Trophoblast cell (in vitro differentiated cells and primary cell): ENCODE measurements around the gene CHAF1B.

ENCODE experiments used
- DNase-seq, 2 donors: peaks; one replicate each; pipeline ENCODE4 v3.0.0-alpha.2; 2016
- H2AFZ ChIP-seq: 2 replicates; pipeline ENCODE4 v1.6.1; 2013; ENCODE audit warnings: low read length, moderate library complexity, mild to moderate bottlenecking; ENCODE audit not compliant: insufficient read depth, poor library complexity
- H2AK5ac ChIP-seq: 2 replicates; pipeline ENCODE4 v1.6.1; 2013; ENCODE audit warnings: mild to moderate bottlenecking, low read length
- H2BK120ac ChIP-seq: 2 replicates; pipeline ENCODE4 v1.6.1; 2013; ENCODE audit warnings: low read length, mild to moderate bottlenecking, moderate library complexity; ENCODE audit not compliant: insufficient read depth, poor library complexity
- H2BK12ac ChIP-seq: 2 replicates; pipeline ENCODE4 v1.6.1; 2013; ENCODE audit warnings: mild to moderate bottlenecking, low read length, moderate library complexity
- H2BK5ac ChIP-seq: 2 replicates; pipeline ENCODE4 v1.6.1; 2013; ENCODE audit warnings: low read length, low read depth, moderate library complexity, mild to moderate bottlenecking; ENCODE audit not compliant: poor library complexity
- H3K14ac ChIP-seq: 2 replicates; pipeline ENCODE4 v1.6.1; 2013; ENCODE audit warnings: mild to moderate bottlenecking, low read length
- H3K18ac ChIP-seq: 2 replicates; pipeline ENCODE4 v1.6.1; 2013; ENCODE audit warnings: mild to moderate bottlenecking, low read length
- H3K23ac ChIP-seq: 2 replicates; pipeline ENCODE4 v1.6.1; 2013; ENCODE audit warnings: low read length
- H3K27ac ChIP-seq: 2 replicates; pipeline ENCODE4 v1.5.1; 2013; ENCODE audit warnings: low read depth, mild to moderate bottlenecking, inconsistent platforms, low read length, moderate library complexity
- H3K27me3 ChIP-seq: 2 replicates; pipeline ENCODE4 v1.6.1; 2013; ENCODE audit warnings: inconsistent platforms, mild to moderate bottlenecking, low read length, moderate library complexity; ENCODE audit not compliant: insufficient read depth
- H3K36me3 ChIP-seq, 2 experiments: 1 replicate in 1 of 2; 2 replicates in 1 of 2; pipeline ENCODE4 v1.6.1; 2013; ENCODE audit warnings: low read length in 2 of 2, mild to moderate bottlenecking in 2 of 2, moderate library complexity in 1 of 2; ENCODE audit not compliant: insufficient read depth in 2 of 2, control insufficient read depth in 1 of 2
- H3K4ac ChIP-seq: 2 replicates; pipeline ENCODE4 v1.6.1; 2013; ENCODE audit warnings: low read depth, mild to moderate bottlenecking, low read length, moderate library complexity
- H3K4me1 ChIP-seq, 2 experiments: 1 replicate in 1 of 2; 2 replicates in 1 of 2; pipeline ENCODE4 v1.6.1; 2013; ENCODE audit warnings: low read length in 2 of 2, mild to moderate bottlenecking in 2 of 2, moderate library complexity in 1 of 2; ENCODE audit not compliant: insufficient read depth in 2 of 2, control insufficient read depth in 1 of 2
- H3K4me2 ChIP-seq: 2 replicates; pipeline ENCODE4 v1.6.1; 2013; ENCODE audit warnings: inconsistent platforms, mild to moderate bottlenecking, low read length, moderate library complexity
- H3K4me3 ChIP-seq: 2 replicates; pipeline ENCODE4 v1.5.1; 2013; ENCODE audit warnings: mild to moderate bottlenecking, low read depth, low read length, inconsistent platforms
- H3K79me1 ChIP-seq: one replicate; pipeline ENCODE4 v1.6.1; 2013; ENCODE audit warnings: low read length
- H3K79me2 ChIP-seq: 2 replicates; pipeline ENCODE4 v1.6.1; 2013; ENCODE audit warnings: low read length, mild to moderate bottlenecking; ENCODE audit not compliant: control insufficient read depth, insufficient read depth, poor library complexity
- H3K9ac ChIP-seq: 2 replicates; pipeline ENCODE4 v1.6.1; 2013; ENCODE audit warnings: mild to moderate bottlenecking, low read length
- H3K9me3 ChIP-seq: 2 replicates; pipeline ENCODE4 v1.6.1; 2013; ENCODE audit warnings: low read depth, mild to moderate bottlenecking, control low read depth, inconsistent platforms, low read length; ENCODE audit not compliant: insufficient read depth
- H4K12ac ChIP-seq: 2 replicates; pipeline ENCODE4 v1.6.1; 2013; ENCODE audit warnings: low read depth, mild to moderate bottlenecking, low read length, moderate library complexity
- H4K8ac ChIP-seq: 2 replicates; pipeline ENCODE4 v1.6.1; 2013; ENCODE audit warnings: low read depth, mild to moderate bottlenecking, low read length, moderate library complexity
- H4K91ac ChIP-seq: one replicate; pipeline ENCODE4 v1.6.1; 2013; ENCODE audit warnings: low read depth, mild to moderate bottlenecking, low read length, moderate library complexity
- whole genome bisulfite sequencing: extraction: QIAGEN DNeasy Blood & Tissue Kit; methylation state at CpG from one replicate; pipeline ENCODE4 v1.1.7; 2013; ENCODE audit warnings: missing lambda C conversion rate; ENCODE audit not compliant: insufficient read length, insufficient coverage; ENCODE audit errors: extremely low coverage; 5-methylcytosine and 5-hydroxymethylcytosine counted together

Gene CHAF1B

GRCh38 chr21:36424592-36424991, 39.4 kb downstream of the CHAF1B start:
- Histone ChIP-seq H2BK12ac (no peak overlapping the region), H3K18ac (no peak overlapping the region), H3K4ac (no peak overlapping the region), H3K27ac (no peak overlapping the region), H3K79me2 (no peaks in the 10 kb centered on the region), H3K4me2 (no peak overlapping the region), H2BK5ac (no peak overlapping the region), H3K36me3 (no peaks in the 10 kb centered on the region), H3K9me3 (no peaks in the 10 kb centered on the region), H3K9ac (no peak overlapping the region), H2AK5ac (no peak overlapping the region), H3K4me3 (no peak overlapping the region), H3K27me3 (no peaks in the 10 kb centered on the region), H3K79me1 (peaks cover 4% of the 10 kb centered on the region), H4K12ac (no peak overlapping the region), H3K23ac (no peak overlapping the region), H3K14ac (no peak overlapping the region), H4K8ac (no peak overlapping the region), H2BK120ac (peak overlapping the region; percentile 3), H2AFZ (no peak overlapping the region), H4K91ac (no peak overlapping the region), H3K4me1 (peaks cover 12 to 25% of the 10 kb centered on the region in 2 experiments)
- DNase-seq, result no peak
- WGBS, result no CpG with 5 or more reads among the region's 8 CpGs

GRCh38 chr21:36425286-36425685, 40.1 kb downstream of the CHAF1B start:
- no CpG with 5 or more reads among the region's 9 CpGs for WGBS
- Histone ChIP-seq H3K14ac (peak overlapping the region; percentile 36), H3K4me2 (no peak overlapping the region)

GRCh38 chr21:36427502-36427901, 42.3 kb downstream of the CHAF1B start:
- Histone ChIP-seq H3K4ac (no peak overlapping the region), H3K79me2 (no peaks in the 10 kb centered on the region), H3K23ac (no peak overlapping the region), H3K9me3 (no peaks in the 10 kb centered on the region), H3K18ac (no peak overlapping the region), H3K4me2 (no peak overlapping the region), H3K9ac (no peak overlapping the region), H3K79me1 (peaks cover 9% of the 10 kb centered on the region), H3K4me1 (peaks cover 20 to 30% of the 10 kb centered on the region in 2 experiments), H2AFZ (no peak overlapping the region), H2BK12ac (no peak overlapping the region), H4K8ac (no peak overlapping the region), H4K12ac (no peak overlapping the region), H3K14ac (no peak overlapping the region), H4K91ac (peak overlapping the region; percentile 7), H3K27ac (no peak overlapping the region), H2BK120ac (no peak overlapping the region), H3K36me3 (no peaks in the 10 kb centered on the region), H2AK5ac (no peak overlapping the region), H3K27me3 (no peaks in the 10 kb centered on the region), H2BK5ac (no peak overlapping the region), H3K4me3 (no peak overlapping the region)
- DNase-seq, result no peak
- no CpG with 5 or more reads among the region's 4 CpGs for WGBS

More at GRCh38 chr21:36425286-36425685, 40.1 kb downstream of the CHAF1B start:
- H4K91ac ChIP-seq, result no peak overlapping the region
- no peak overlapping the region for H4K8ac ChIP-seq
- H2BK12ac ChIP-seq, result no peak overlapping the region
- peaks cover 6% of the 10 kb centered on the region for H3K79me1 ChIP-seq
- H2BK5ac ChIP-seq, result no peak overlapping the region
- H2AK5ac ChIP-seq, result no peak overlapping the region
- no peaks in the 10 kb centered on the region for H3K36me3 ChIP-seq
- H3K4me3 ChIP-seq, result no peak overlapping the region
- no peak overlapping the region for H3K23ac ChIP-seq
- no peak overlapping the region for H2AFZ ChIP-seq
- H3K4ac ChIP-seq, result no peak overlapping the region
- H2BK120ac ChIP-seq, result no peak overlapping the region
- no peaks in the 10 kb centered on the region for H3K27me3 ChIP-seq
- no peaks in the 10 kb centered on the region for H3K79me2 ChIP-seq
- H3K18ac ChIP-seq, result no peak overlapping the region
- no peak overlapping the region for H3K27ac ChIP-seq
- no peak for DNase-seq
- peaks cover 16 to 27% of the 10 kb centered on the region in 2 experiments for H3K4me1 ChIP-seq
- H3K9ac ChIP-seq, result no peak overlapping the region
- no peak overlapping the region for H4K12ac ChIP-seq
- H3K9me3 ChIP-seq, result no peaks in the 10 kb centered on the region

- peak overlapping the region; percentile 31 for H3K18ac ChIP-seq
- no peak overlapping the region for H3K4me3 ChIP-seq
- peak overlapping the region; percentile 78 for H4K91ac ChIP-seq
- peak overlapping the region; percentile 82 for H2BK120ac ChIP-seq
- DNase-seq, result no peak
- no peak overlapping the region for H3K4me2 ChIP-seq
- H3K4me1 ChIP-seq, result peaks cover 15 to 23% of the 10 kb centered on the region in 2 experiments
- H3K27me3 ChIP-seq, result no peaks in the 10 kb centered on the region
- no peak overlapping the region for H3K23ac ChIP-seq
- H3K79me1 ChIP-seq, result peaks cover 9% of the 10 kb centered on the region
- no peaks in the 10 kb centered on the region for H3K9me3 ChIP-seq
- peak overlapping the region; percentile 39 for H2BK12ac ChIP-seq
- no peak overlapping the region for H4K12ac ChIP-seq
- no peak overlapping the region for H3K9ac ChIP-seq
- H2BK5ac ChIP-seq, result no peak overlapping the region
- no CpG with 5 or more reads among the region's 12 CpGs for WGBS
- H2AK5ac ChIP-seq, result peak overlapping the region; percentile 17
- no peak overlapping the region for H2AFZ ChIP-seq
- H3K36me3 ChIP-seq, result no peaks in the 10 kb centered on the region
- peak overlapping the region; percentile 8 for H3K14ac ChIP-seq
- H3K79me2 ChIP-seq, result no peaks in the 10 kb centered on the region
- H4K8ac ChIP-seq, result peak overlapping the region; percentile 23
- H3K4ac ChIP-seq, result no peak overlapping the region
- peak overlapping the region; percentile 94 for H3K27ac ChIP-seq
Observed at GRCh38 chr21:36428761-36429432, 43.7 kb downstream of the CHAF1B start.
